ENCODE results near the gene NSD2.

DNA sequence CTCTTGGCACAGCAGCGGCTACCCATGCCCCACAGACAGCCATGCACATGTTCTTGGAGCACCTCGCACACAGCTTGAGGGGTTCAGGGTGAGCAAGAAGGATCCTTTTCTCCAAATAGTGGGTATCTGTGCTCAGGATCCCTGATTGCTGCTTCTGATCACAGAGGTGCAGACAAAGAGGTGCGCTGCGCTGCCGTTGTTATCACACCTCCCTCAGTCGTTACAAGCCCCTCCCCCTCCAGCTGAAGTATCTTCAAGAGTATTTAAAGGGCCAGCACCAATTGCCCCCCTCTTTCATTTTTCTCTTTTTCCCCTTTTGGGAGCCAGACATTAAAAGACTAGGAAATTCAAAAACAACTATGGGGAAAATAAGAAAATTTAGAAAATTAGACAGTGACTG, 93.2 kb downstream of the NSD2 start:
- TF ChIP-seq, protein P1, sequence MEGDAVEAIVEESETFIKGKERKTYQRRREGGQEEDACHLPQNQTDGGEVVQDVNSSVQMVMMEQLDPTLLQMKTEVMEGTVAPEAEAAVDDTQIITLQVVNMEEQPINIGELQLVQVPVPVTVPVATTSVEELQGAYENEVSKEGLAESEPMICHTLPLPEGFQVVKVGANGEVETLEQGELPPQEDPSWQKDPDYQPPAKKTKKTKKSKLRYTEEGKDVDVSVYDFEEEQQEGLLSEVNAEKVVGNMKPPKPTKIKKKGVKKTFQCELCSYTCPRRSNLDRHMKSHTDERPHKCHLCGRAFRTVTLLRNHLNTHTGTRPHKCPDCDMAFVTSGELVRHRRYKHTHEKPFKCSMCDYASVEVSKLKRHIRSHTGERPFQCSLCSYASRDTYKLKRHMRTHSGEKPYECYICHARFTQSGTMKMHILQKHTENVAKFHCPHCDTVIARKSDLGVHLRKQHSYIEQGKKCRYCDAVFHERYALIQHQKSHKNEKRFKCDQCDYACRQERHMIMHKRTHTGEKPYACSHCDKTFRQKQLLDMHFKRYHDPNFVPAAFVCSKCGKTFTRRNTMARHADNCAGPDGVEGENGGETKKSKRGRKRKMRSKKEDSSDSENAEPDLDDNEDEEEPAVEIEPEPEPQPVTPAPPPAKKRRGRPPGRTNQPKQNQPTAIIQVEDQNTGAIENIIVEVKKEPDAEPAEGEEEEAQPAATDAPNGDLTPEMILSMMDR (tag by site-specific recombination; IDR thresholded peaks at IDR 0.05): no peak
- no peak for TF ChIP-seq HOXA7 (CRISPR knock-in tag; IDR thresholded peaks at IDR 0.05; ENCODE audit: borderline replicate concordance)
